HepG2 (cell line): Measurements from ENCODE around the gene GEMIN4. TPM values are rescaled to one million over a fixed set of nuclear protein-coding genes. Genes with fewer than 3 reads are reported as not detected.
A peak's percentile ranks its signal among the peaks of the same experiment; 100 is the strongest.

Experiments used
- BRCA1 ChIP-seq: sonication (generic); formaldehyde crosslinking; IDR thresholded peaks from 2 replicates; pipeline ENCODE4 v1.4.0; 2020; ENCODE audit warnings: missing genetic modification reagents
- CENPBD1 ChIP-seq: sonication (generic); formaldehyde crosslinking; IDR thresholded peaks from 2 replicates; pipeline ENCODE4 v1.8.0; 2022; ENCODE audit warnings: missing genetic modification reagents, low read depth, mild to moderate bottlenecking, borderline replicate concordance
- ELF1 ChIP-seq: sonication (generic); formaldehyde crosslinking; IDR thresholded peaks from 2 replicates; pipeline ENCODE4 v1.4.0; 2020; ENCODE audit warnings: missing genetic modification reagents
- GABPB1 ChIP-seq: IDR thresholded peaks from 2 replicates; pipeline ENCODE4 v1.6.1; 2016; ENCODE audit warnings: mild to moderate bottlenecking, missing genetic modification reagents, moderate library complexity, missing compliant biosample characterization
- GATAD2A ChIP-seq: IDR thresholded peaks from 2 replicates; pipeline ENCODE4 v1.6.1; 2016
- GLI4 ChIP-seq: sonication (generic); formaldehyde crosslinking; IDR thresholded peaks from 2 replicates; pipeline ENCODE4 v1.5.1; 2020; ENCODE audit warnings: missing genetic modification reagents, mild to moderate bottlenecking, moderate library complexity, borderline replicate concordance
- HMGXB3 ChIP-seq: sonication (generic); formaldehyde crosslinking; IDR thresholded peaks from 2 replicates; pipeline ENCODE4 v1.4.0; 2020; ENCODE audit warnings: missing genetic modification reagents, borderline replicate concordance
- MXD4 ChIP-seq: IDR thresholded peaks from 2 replicates; pipeline ENCODE4 v1.6.1; 2016; ENCODE audit warnings: mild to moderate bottlenecking, missing biosample characterization, missing genetic modification reagents
- PHF21A ChIP-seq: sonication (generic); formaldehyde crosslinking; IDR thresholded peaks from 2 replicates; pipeline ENCODE4 v1.5.0; 2020; ENCODE audit warnings: mild to moderate bottlenecking, missing genetic modification reagents
- POGZ ChIP-seq: sonication (generic); formaldehyde crosslinking; IDR thresholded peaks from 2 replicates; pipeline ENCODE4 v1.4.0; 2020; ENCODE audit warnings: mild to moderate bottlenecking, missing genetic modification reagents
- POLR2A ChIP-seq, 2 experiments: IDR thresholded peaks; 2 replicates each; pipeline ENCODE4 v1.6.1; 2011; ENCODE audit warnings: low read depth in 2 of 2, low read length in 2 of 2, mild to moderate bottlenecking in 1 of 2, moderate library complexity in 1 of 2; ENCODE audit not compliant: insufficient read depth in 1 of 2
- RFXANK ChIP-seq: IDR thresholded peaks from 2 replicates; pipeline ENCODE4 v1.6.1; 2016
- SAFB2 ChIP-seq: sonication (generic); formaldehyde crosslinking; IDR thresholded peaks from 2 replicates; pipeline ENCODE4 v1.5.1; 2020; ENCODE audit warnings: missing genetic modification reagents, low read depth, mild to moderate bottlenecking, borderline replicate concordance
- SMARCC2 ChIP-seq: fragments of 450-650 bp; IDR thresholded peaks from 2 replicates; pipeline ENCODE4 v1.6.1; 2017; ENCODE audit warnings: antibody characterized with exemption, mild to moderate bottlenecking
- TGIF2 ChIP-seq: IDR thresholded peaks from 2 replicates; pipeline ENCODE4 v1.6.1; 2016; ENCODE audit warnings: control low read depth, missing compliant biosample characterization
- ZBTB10 ChIP-seq: sonication (generic); formaldehyde crosslinking; IDR thresholded peaks from 2 replicates; pipeline ENCODE4 v1.4.0; 2020; ENCODE audit warnings: missing genetic modification reagents, borderline replicate concordance
- ZFAT ChIP-seq: sonication (generic); formaldehyde crosslinking; conservative IDR thresholded peaks from 2 replicates; pipeline ENCODE4 v1.8.1; 2023; ENCODE audit warnings: missing genetic modification reagents, inconsistent platforms
- ZNF224 ChIP-seq: sonication (generic); formaldehyde crosslinking; IDR thresholded peaks from 2 replicates; pipeline ENCODE4 v1.5.0; 2020; ENCODE audit warnings: mild to moderate bottlenecking, missing genetic modification reagents
- ZNF256 ChIP-seq: sonication (generic); formaldehyde crosslinking; conservative IDR thresholded peaks from 2 replicates; pipeline ENCODE4 v1.4.0; 2020; ENCODE audit warnings: missing genetic modification reagents
- ZNF552 ChIP-seq: sonication (generic); formaldehyde crosslinking; IDR thresholded peaks from 2 replicates; pipeline ENCODE4 v1.9.0; 2022; ENCODE audit warnings: missing genetic modification reagents, mild to moderate bottlenecking, borderline replicate concordance
- ZNF639 ChIP-seq: conservative IDR thresholded peaks from 2 replicates; pipeline ENCODE4 v1.6.1; 2018; ENCODE audit warnings: missing genetic modification reagents
- ZNF878 ChIP-seq: sonication (generic); formaldehyde crosslinking; IDR thresholded peaks from 2 replicates; pipeline ENCODE4 v1.8.1; 2023; ENCODE audit warnings: mild to moderate bottlenecking, missing genetic modification reagents, moderate library complexity
- ZSCAN29 ChIP-seq: sonication (generic); formaldehyde crosslinking; conservative IDR thresholded peaks from 2 replicates; pipeline ENCODE4 v1.4.0; 2020; ENCODE audit warnings: mild to moderate bottlenecking, missing genetic modification reagents
- polyA plus RNA-seq, 8 experiments: library from polyadenylated mRNA; depleted of rRNA in 3 of 8; stranded (reverse) in 7 of 8; unstranded in 1 of 8; fragments of >200 nt; fragmentation: Illumina TruSeq in 4 of 8; extraction: Trizol in 4 of 8; gene quantifications; 2 replicates each; pipeline versions ENCODE4 v1.2.1 to v1.2.3, GENCODE V29; 2011 to 2016; ENCODE audit warnings: low read depth in 4 of 8, missing spikeins in 1 of 8, mixed read lengths in 1 of 8; ENCODE audit not compliant: insufficient read depth in 1 of 8
- total RNA-seq, 5 experiments: library from RNA; depleted of rRNA; stranded (reverse); fragments of >200 nt; fragmentation: Illumina TruSeq; extraction: Trizol; gene quantifications; 2 replicates each; pipeline ENCODE4 v1.2.3, GENCODE V29; 2016; ENCODE audit warnings: low read depth in 1 of 5

The GEMIN4 gene
- total and polyA plus RNA-seq, 2 of the 13 experiments (the other 11 are each of a cell fraction or from before 2014, with no cell fraction given) = 10.8 to 22.7 TPM

- TF ChIP-seq ZBTB10 (CRISPR knock-in tag) = no peak
- peak; percentile 63; the same call in 1 of the 2 replicates for TF ChIP-seq GATAD2A (CRISPR knock-in tag)
- no peak for TF ChIP-seq SMARCC2
- TF ChIP-seq BRCA1 (CRISPR knock-in tag) = no peak
- no peak for TF ChIP-seq RFXANK (CRISPR knock-in tag)
- peak; percentile 82; the same call in 1 of the 2 replicates for TF ChIP-seq TGIF2 (CRISPR knock-in tag)
- peak; percentile 74; the same call in 1 of the 2 replicates for TF ChIP-seq GLI4 (CRISPR knock-in tag)
- TF ChIP-seq CENPBD1 (CRISPR knock-in tag) = no peak; the same call in 1 of the 2 replicates
- TF ChIP-seq ZNF256 (CRISPR knock-in tag) = 0 out of 2 replicates have a peak, but pooled peaks have one; percentile 39
- TF ChIP-seq POGZ (CRISPR knock-in tag) = peak; percentile 71
- peak; percentile 61; the same call in 1 of the 2 replicates for TF ChIP-seq ZNF878 (CRISPR knock-in tag)
- TF ChIP-seq HMGXB3 (CRISPR knock-in tag) = no peak
- TF ChIP-seq ZFAT (CRISPR knock-in tag) = 0 out of 2 replicates have a peak, but pooled peaks have one; percentile 76
- peak; percentile 22; the same call in 1 of the 2 replicates for TF ChIP-seq ZNF552 (CRISPR knock-in tag)
- TF ChIP-seq ZNF639 (CRISPR knock-in tag) = no peak
- peak; percentile 58; the same call in 1 of the 2 replicates for TF ChIP-seq PHF21A (CRISPR knock-in tag)
- TF ChIP-seq GABPB1 (CRISPR knock-in tag) = peak; percentile 87
- peak; percentile 85 for TF ChIP-seq ELF1 (CRISPR knock-in tag)
- TF ChIP-seq ZNF224 = no peak
- no peak for TF ChIP-seq ZSCAN29 (CRISPR knock-in tag)
- peak; percentile 63; the same call in 1 of the 2 replicates for TF ChIP-seq MXD4 (CRISPR knock-in tag)
- TF ChIP-seq POLR2A (IDR thresholded peaks at IDR 0.05; ENCODE audit: insufficient read depth in 1 of 2, low read depth in 2 of 2, low read length in 2 of 2) = peak; percentile 69 to 89
- peak; percentile 84; the same call in 1 of the 2 replicates for TF ChIP-seq SAFB2 (CRISPR knock-in tag)
Measured at GRCh38 chr17:752002-752619, at the start of gene GEMIN4 (continued).
